Endothelial cell (in vitro differentiated cells): ENCODE data around the gene CEP68. TPM values are rescaled to one million over a fixed set of nuclear protein-coding genes. Genes with fewer than 3 reads are reported as not detected.
"Not testable (repeated sequence)": the region's sequence is repeated elsewhere in the genome, so short reads cannot be mapped to it uniquely, and the experiment has no call there.

Experiments
- DNase-seq: peaks from one replicate; pipeline ENCODE4 v3.0.0; 2021; ENCODE audit warnings: low spot score
- H3K27ac Mint-ChIP-seq: one replicate; pipeline ENCODE4 v1.8.0; 2021; ENCODE audit warnings: mixed read lengths, inconsistent platforms; ENCODE audit not compliant: unreplicated experiment
- H3K27me3 Mint-ChIP-seq: one replicate; pipeline ENCODE4 v1.8.0; 2021; ENCODE audit warnings: mild to moderate bottlenecking, moderate library complexity, mixed read lengths, inconsistent platforms; ENCODE audit not compliant: unreplicated experiment
- H3K36me3 Mint-ChIP-seq: one replicate; pipeline ENCODE4 v1.8.0; 2021; ENCODE audit warnings: mild to moderate bottlenecking, low read depth, mixed read lengths, inconsistent platforms; ENCODE audit not compliant: unreplicated experiment
- H3K4me1 Mint-ChIP-seq: one replicate; pipeline ENCODE4 v1.8.0; 2021; ENCODE audit warnings: mild to moderate bottlenecking, mixed read lengths, inconsistent platforms; ENCODE audit not compliant: unreplicated experiment
- H3K4me3 Mint-ChIP-seq: one replicate; pipeline ENCODE4 v1.8.0; 2021; ENCODE audit warnings: mild to moderate bottlenecking, mixed read lengths, inconsistent platforms; ENCODE audit not compliant: unreplicated experiment
- H3K9me3 Mint-ChIP-seq: one replicate; pipeline ENCODE4 v1.8.0; 2021; ENCODE audit warnings: mixed read lengths, inconsistent platforms; ENCODE audit not compliant: unreplicated experiment
- CTCF ChIP-seq: fragments of 200-600 bp; sonication (generic); IDR thresholded peaks from one replicate; pipeline ENCODE4 v1.5.0; 2021; ENCODE audit warnings: antibody characterized with exemption; ENCODE audit not compliant: unreplicated experiment
- total RNA-seq: library from RNA; stranded (reverse); fragmentation: NEBNext Ultra II Directional; extraction: Animal tissue kit (Norgen Biotek cat#: 25700); gene quantifications from one replicate; pipeline ENCODE4 v1.2.1, GENCODE V29; 2021; ENCODE audit not compliant: unreplicated experiment

The CEP68 gene
- total RNA-seq, 1 donor from 2014 or later = 63.3 TPM

DNA sequence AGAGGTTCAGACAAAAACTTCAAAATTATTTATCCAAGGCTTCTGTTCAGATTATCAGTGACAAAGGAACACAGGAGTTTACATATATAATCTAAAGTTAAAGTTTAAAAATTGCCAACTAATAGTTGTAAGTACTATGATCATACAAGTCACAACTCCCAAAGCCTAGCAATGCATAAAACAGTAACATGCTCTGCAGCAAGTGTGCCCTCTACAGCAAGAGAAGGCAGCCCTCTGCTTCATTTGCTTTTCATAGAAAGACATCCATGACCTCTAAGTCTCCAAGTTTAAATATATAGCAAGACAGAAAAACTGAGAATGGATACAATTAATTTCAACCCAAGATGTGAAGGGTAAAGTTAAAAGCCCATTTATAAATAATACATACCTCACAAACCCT lies 60.4 kb downstream of the CEP68 start:
- peaks cover 21% of the 10 kb centered on the region for H3K4me1 Mint-ChIP-seq
- no peak for TF ChIP-seq CTCF
- H3K27ac Mint-ChIP-seq = no peak overlapping the region
- peaks cover 3% of the 10 kb centered on the region for H3K27me3 Mint-ChIP-seq
- no peak overlapping the region for H3K4me3 Mint-ChIP-seq
- H3K36me3 Mint-ChIP-seq = no peaks in the 10 kb centered on the region
- no peaks in the 10 kb centered on the region for H3K9me3 Mint-ChIP-seq
- DNase-seq = no peak

DNA sequence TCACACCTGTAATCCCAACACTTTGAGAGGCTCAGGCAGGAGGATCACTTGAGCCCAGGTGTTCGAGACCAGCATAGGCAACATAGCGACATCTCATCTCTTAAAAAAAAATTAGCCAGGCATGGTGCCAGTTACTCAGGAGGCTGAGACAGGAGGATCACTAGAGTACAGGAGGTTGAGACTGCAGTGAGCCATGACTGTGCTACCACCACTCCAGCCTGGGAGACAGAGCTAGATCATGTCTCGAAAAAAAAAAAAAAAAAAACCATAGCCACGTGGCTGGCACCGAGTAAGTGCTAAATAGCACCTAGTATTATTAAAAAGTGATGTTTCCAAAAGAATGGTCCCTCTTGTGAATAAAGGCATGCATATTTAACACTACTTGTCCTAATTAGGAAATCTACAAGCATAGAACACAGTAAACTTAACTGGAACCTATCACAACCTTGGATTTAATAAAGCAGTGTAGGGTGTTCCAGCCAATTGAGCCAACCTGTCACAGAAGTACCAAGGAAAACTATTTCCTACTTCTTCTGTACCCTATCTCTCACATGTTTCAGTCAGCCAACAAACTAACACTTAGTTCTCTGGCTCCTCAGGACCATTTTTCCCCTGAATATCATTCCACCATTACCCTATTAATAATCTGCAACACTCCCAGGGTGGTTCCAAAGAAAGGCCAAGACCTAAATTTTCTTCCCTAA lies 64.9 kb downstream of the CEP68 start:
- no peak for DNase-seq
- Mint-ChIP-seq H3K4me1 (peaks cover 18% of the 10 kb centered on the region), H3K27ac (no peak overlapping the region), H3K36me3 (no peaks in the 10 kb centered on the region), H3K27me3 (peaks cover 3% of the 10 kb centered on the region), H3K9me3 (no peaks in the 10 kb centered on the region), H3K4me3 (no peak overlapping the region)
- no peak for TF ChIP-seq CTCF

GRCh38 chr2:65122313-65122712 lies 66.1 kb downstream of the CEP68 start:
- no peaks in the 10 kb centered on the region for H3K36me3 Mint-ChIP-seq
- DNase-seq = no peak
- no peak overlapping the region for H3K4me3 Mint-ChIP-seq
- H3K9me3 Mint-ChIP-seq = no peaks in the 10 kb centered on the region
- H3K4me1 Mint-ChIP-seq = peaks cover 18% of the 10 kb centered on the region
- no peak overlapping the region for H3K27ac Mint-ChIP-seq
- TF ChIP-seq CTCF = no peak
- H3K27me3 Mint-ChIP-seq = no peaks in the 10 kb centered on the region

DNA sequence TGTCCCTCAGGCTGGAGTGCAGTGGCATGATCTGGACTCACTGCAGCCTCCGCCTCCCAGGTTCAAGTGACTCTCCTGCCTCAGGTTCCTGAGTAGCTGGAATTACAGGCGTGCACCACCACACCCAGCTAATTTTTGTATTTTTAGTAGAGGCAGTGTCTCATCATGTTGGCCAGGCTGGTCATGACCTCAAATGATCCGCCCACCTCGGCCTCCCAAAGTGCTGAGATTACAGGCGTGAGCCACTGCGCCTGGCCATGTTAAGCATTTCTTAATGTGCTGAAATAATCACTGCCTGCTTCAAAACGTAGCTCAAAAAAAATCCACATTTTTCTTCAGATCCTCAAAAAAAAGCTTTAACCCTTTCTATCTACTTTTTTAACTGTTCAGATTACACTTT lies 69.2 kb downstream of the CEP68 start:
- not testable (repeated sequence) for H3K4me3 Mint-ChIP-seq

DNA sequence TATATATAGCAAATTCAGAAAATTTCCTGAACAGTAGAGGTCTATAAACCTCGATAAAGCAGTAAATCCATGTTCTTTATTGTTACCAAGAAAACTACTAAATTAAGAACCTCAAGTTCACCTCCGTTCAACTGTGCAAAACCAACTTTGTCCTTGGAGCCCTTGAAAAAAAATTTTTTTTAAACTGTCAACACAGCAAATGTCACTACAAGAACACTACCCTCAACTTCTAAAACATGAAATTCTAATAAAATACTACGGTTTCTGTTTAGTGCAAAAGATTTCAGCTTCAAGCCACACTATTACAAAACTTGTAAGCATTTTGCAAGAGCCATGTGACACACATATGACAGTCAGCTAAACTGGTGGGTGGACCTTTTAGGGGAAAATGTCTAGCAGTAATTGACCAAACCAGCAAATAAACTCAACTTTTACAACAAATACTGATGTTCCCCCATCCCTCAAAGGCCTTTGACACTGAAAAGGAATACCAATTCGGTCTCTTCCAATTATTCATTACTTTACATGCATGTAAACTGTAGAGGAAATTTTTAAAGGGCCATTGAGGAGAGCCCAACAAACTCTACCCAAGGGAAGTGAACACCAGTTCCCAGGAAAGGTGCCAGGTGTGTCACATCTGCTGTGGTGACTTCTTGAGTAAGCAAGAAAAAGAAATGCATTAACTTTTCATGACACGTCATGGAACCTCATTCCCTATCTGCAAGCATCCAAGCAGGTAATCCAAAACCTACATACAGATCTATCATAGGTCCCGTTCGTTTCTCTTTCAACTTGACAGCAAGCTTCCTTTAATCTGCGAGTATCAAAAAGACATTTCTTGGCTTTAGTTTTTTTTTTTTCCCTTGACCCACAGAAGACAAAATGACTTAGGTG lies 72.3 kb downstream of the CEP68 start:
- Mint-ChIP-seq H3K36me3 (peaks cover 4% of the 10 kb centered on the region), H3K27ac (peak overlapping the region; percentile 99), H3K9me3 (no peaks in the 10 kb centered on the region), H3K4me1 (peaks cover 21% of the 10 kb centered on the region), H3K27me3 (peaks cover 21% of the 10 kb centered on the region), H3K4me3 (peak overlapping the region; percentile 100)
- DNase-seq = no peak
- no peak for TF ChIP-seq CTCF

More for the DNA sequence above, 69.2 kb downstream of the CEP68 start:
- H3K36me3 Mint-ChIP-seq, H3K27ac Mint-ChIP-seq, H3K9me3 Mint-ChIP-seq, DNase-seq: not testable (repeated sequence)
- Mint-ChIP-seq H3K27me3 (peaks cover 12% of the 10 kb centered on the region), H3K4me1 (peaks cover 22% of the 10 kb centered on the region)
